Measurements from ENCODE around the gene PSORS1C2.

PSORS1C2 gene

GRCh38 chr6:31154436-31154835 is 15.6 kb upstream of the PSORS1C2 start:
- Histone ChIP-seq H3K27me3 (ENCODE audit: control insufficient read depth, insufficient read depth, low read length) (no peaks in the 10 kb centered on the region), H3K4me3 (ENCODE audit: low read depth, low read length) (no peak overlapping the region), H3K9me3 (ENCODE audit: control insufficient read depth, insufficient read depth, low read depth, low read length) (no peaks in the 10 kb centered on the region), H3K36me3 (ENCODE audit: control insufficient read depth, insufficient read depth, low read length) (peaks cover 48% of the 10 kb centered on the region), H3K9ac (ENCODE audit: low read length) (no peak overlapping the region), H3K4me1 (ENCODE audit: control insufficient read depth, insufficient read depth, low read length) (peaks cover 8% of the 10 kb centered on the region), H3K27ac (ENCODE audit: low read depth, low read length) (no peak overlapping the region)

GRCh38 chr6:31152781-31153180 is 13.9 kb upstream of the PSORS1C2 start:
- no peak overlapping the region for H3K4me3 ChIP-seq (ENCODE audit: low read depth, low read length)
- no peak overlapping the region for H3K27ac ChIP-seq (ENCODE audit: low read depth, low read length)
- peaks cover 8% of the 10 kb centered on the region for H3K4me1 ChIP-seq (ENCODE audit: control insufficient read depth, insufficient read depth, low read length)
- H3K27me3 ChIP-seq (ENCODE audit: control insufficient read depth, insufficient read depth, low read length), result no peaks in the 10 kb centered on the region
- no peaks in the 10 kb centered on the region for H3K9me3 ChIP-seq (ENCODE audit: control insufficient read depth, insufficient read depth, low read depth, low read length)
- peaks cover 60% of the 10 kb centered on the region for H3K36me3 ChIP-seq (ENCODE audit: control insufficient read depth, insufficient read depth, low read length)
- H3K9ac ChIP-seq (ENCODE audit: low read length), result no peak overlapping the region

GRCh38 chr6:31149827-31150447 is 11.1 kb upstream of the PSORS1C2 start:
- no peaks in the 10 kb centered on the region for H3K27me3 ChIP-seq (ENCODE audit: control insufficient read depth, insufficient read depth, low read length)
- H3K36me3 ChIP-seq (ENCODE audit: control insufficient read depth, insufficient read depth, low read length), result peaks cover 68% of the 10 kb centered on the region
- H3K27ac ChIP-seq (ENCODE audit: low read depth, low read length), result no peak overlapping the region
- no peaks in the 10 kb centered on the region for H3K4me1 ChIP-seq (ENCODE audit: control insufficient read depth, insufficient read depth, low read length)
- no peaks in the 10 kb centered on the region for H3K9me3 ChIP-seq (ENCODE audit: control insufficient read depth, insufficient read depth, low read depth, low read length)
- H3K9ac ChIP-seq (ENCODE audit: low read length), result no peak overlapping the region
- H3K4me3 ChIP-seq (ENCODE audit: low read depth, low read length), result no peak overlapping the region

- H3K9me3 ChIP-seq (ENCODE audit: control insufficient read depth, insufficient read depth, low read depth, low read length), result no peaks in the 10 kb centered on the region
- H3K27ac ChIP-seq (ENCODE audit: low read depth, low read length), result no peak overlapping the region
- no peaks in the 10 kb centered on the region for H3K27me3 ChIP-seq (ENCODE audit: control insufficient read depth, insufficient read depth, low read length)
- H3K4me1 ChIP-seq (ENCODE audit: control insufficient read depth, insufficient read depth, low read length), result peaks cover 14% of the 10 kb centered on the region
- H3K9ac ChIP-seq (ENCODE audit: low read length), result no peak overlapping the region
- H3K36me3 ChIP-seq (ENCODE audit: control insufficient read depth, insufficient read depth, low read length), result peaks cover 64% of the 10 kb centered on the region
- H3K4me3 ChIP-seq (ENCODE audit: low read depth, low read length), result no peak overlapping the region
Observed at GRCh38 chr6:31145386-31145785, 6.5 kb upstream of the PSORS1C2 start.

DNA sequence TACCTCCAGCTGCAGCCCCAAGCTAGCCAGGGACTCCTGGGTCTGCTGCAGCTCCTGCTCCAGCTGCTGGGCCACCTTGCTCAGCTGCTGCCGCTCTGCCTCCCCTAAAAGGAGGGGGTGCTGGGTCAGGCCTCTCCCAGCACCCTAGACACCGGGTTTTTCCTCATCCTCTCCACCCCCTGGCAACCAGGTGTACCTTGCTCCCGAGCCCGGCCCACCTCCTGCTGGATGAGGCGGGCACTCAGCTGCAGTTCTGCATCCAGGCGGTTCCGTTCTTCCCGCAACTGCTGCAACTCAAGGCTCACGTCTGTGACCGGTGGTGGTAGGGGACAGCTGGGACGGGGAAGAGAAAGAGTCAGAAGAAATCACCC is 6.1 kb upstream of the PSORS1C2 start:
- peaks cover 59% of the 10 kb centered on the region for H3K36me3 ChIP-seq (ENCODE audit: control insufficient read depth, insufficient read depth, low read length)
- H3K27ac ChIP-seq (ENCODE audit: low read depth, low read length), result no peak overlapping the region
- H3K4me1 ChIP-seq (ENCODE audit: control insufficient read depth, insufficient read depth, low read length), result peaks cover 16% of the 10 kb centered on the region
- H3K9me3 ChIP-seq (ENCODE audit: control insufficient read depth, insufficient read depth, low read depth, low read length), result no peaks in the 10 kb centered on the region
- H3K4me3 ChIP-seq (ENCODE audit: low read depth, low read length), result no peak overlapping the region
- no peak overlapping the region for H3K9ac ChIP-seq (ENCODE audit: low read length)
- H3K27me3 ChIP-seq (ENCODE audit: control insufficient read depth, insufficient read depth, low read length), result no peaks in the 10 kb centered on the region

DNA sequence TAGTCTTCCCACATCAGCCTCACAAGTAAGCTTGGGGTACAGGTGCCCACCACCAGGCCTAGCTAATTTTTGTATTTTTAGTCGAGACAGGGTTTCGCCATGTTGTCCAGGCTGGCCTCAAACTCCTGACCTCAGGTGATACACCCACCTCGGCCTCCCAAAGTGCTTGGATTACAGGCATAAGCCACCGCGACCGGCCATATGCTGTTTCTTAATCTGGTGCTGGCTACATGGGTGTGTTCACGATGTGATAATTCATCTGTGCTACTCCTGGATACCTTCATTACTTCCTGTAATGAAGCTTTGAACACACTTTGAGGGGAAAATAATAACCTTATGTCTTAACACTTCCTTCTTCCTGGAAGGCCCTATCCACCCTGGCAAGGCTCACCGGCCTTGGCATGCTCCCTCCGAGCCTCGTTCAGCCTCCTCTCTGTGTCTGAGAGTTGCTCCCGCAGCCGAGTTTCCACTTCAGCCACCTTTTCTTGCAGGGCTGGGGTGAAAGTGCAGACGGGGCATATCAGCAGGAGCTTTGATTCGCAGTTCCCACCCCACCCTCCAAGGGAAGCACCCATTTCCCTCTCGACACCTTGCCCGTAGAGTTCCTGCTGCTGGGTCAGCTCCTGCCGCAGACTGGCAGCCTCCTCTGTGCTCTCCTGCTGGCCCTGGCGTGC is 5.6 kb upstream of the PSORS1C2 start:
- Histone ChIP-seq H3K4me1 (ENCODE audit: control insufficient read depth, insufficient read depth, low read length) (peaks cover 21% of the 10 kb centered on the region), H3K27ac (ENCODE audit: low read depth, low read length) (no peak overlapping the region), H3K36me3 (ENCODE audit: control insufficient read depth, insufficient read depth, low read length) (peaks cover 54% of the 10 kb centered on the region), H3K4me3 (ENCODE audit: low read depth, low read length) (no peak overlapping the region), H3K27me3 (ENCODE audit: control insufficient read depth, insufficient read depth, low read length) (no peaks in the 10 kb centered on the region), H3K9ac (ENCODE audit: low read length) (no peak overlapping the region), H3K9me3 (ENCODE audit: control insufficient read depth, insufficient read depth, low read depth, low read length) (no peaks in the 10 kb centered on the region)

GRCh38 chr6:31143148-31143547 is 4.3 kb upstream of the PSORS1C2 start:
- no peaks in the 10 kb centered on the region for H3K9me3 ChIP-seq (ENCODE audit: control insufficient read depth, insufficient read depth, low read depth, low read length)
- H3K27ac ChIP-seq (ENCODE audit: low read depth, low read length), result no peak overlapping the region
- peaks cover 46% of the 10 kb centered on the region for H3K36me3 ChIP-seq (ENCODE audit: control insufficient read depth, insufficient read depth, low read length)
- H3K27me3 ChIP-seq (ENCODE audit: control insufficient read depth, insufficient read depth, low read length), result no peaks in the 10 kb centered on the region
- no peak overlapping the region for H3K9ac ChIP-seq (ENCODE audit: low read length)
- H3K4me1 ChIP-seq (ENCODE audit: control insufficient read depth, insufficient read depth, low read length), result peaks cover 33% of the 10 kb centered on the region
- H3K4me3 ChIP-seq (ENCODE audit: low read depth, low read length), result no peak overlapping the region

DNA sequence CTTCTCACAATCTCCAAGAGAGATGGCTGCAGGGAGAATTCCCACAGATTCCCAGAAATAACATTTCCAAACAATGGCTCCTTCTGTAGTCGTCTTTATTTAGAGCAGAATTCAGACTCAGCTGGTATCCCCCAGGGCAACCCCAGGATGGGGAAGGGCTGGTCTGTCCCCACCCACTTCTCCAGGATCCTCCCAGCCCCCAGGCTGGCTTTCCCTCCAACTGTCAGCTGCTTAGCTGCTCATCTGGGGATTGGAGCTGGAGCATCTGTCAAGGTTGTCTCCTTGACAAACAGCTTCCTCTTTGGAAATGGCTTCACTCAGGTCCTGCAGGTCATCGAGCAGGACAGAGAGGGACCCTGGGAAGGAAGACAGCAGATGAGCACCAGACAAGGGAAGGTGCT is 3.5 kb upstream of the PSORS1C2 start:
- H3K27me3 ChIP-seq (ENCODE audit: control insufficient read depth, insufficient read depth, low read length), result no peaks in the 10 kb centered on the region
- no peak overlapping the region for H3K4me3 ChIP-seq (ENCODE audit: low read depth, low read length)
- H3K9me3 ChIP-seq (ENCODE audit: control insufficient read depth, insufficient read depth, low read depth, low read length), result no peaks in the 10 kb centered on the region
- H3K4me1 ChIP-seq (ENCODE audit: control insufficient read depth, insufficient read depth, low read length), result peaks cover 39% of the 10 kb centered on the region
- no peak overlapping the region for H3K9ac ChIP-seq (ENCODE audit: low read length)
- H3K36me3 ChIP-seq (ENCODE audit: control insufficient read depth, insufficient read depth, low read length), result peaks cover 43% of the 10 kb centered on the region
- H3K27ac ChIP-seq (ENCODE audit: low read depth, low read length), result no peak overlapping the region

- no peak overlapping the region for H3K4me3 ChIP-seq (ENCODE audit: low read depth, low read length)
- H3K36me3 ChIP-seq (ENCODE audit: control insufficient read depth, insufficient read depth, low read length), result peaks cover 31% of the 10 kb centered on the region
- H3K27ac ChIP-seq (ENCODE audit: low read depth, low read length), result no peak overlapping the region
- no peaks in the 10 kb centered on the region for H3K9me3 ChIP-seq (ENCODE audit: control insufficient read depth, insufficient read depth, low read depth, low read length)
- H3K9ac ChIP-seq (ENCODE audit: low read length), result no peak overlapping the region
- no peaks in the 10 kb centered on the region for H3K27me3 ChIP-seq (ENCODE audit: control insufficient read depth, insufficient read depth, low read length)
- peaks cover 39% of the 10 kb centered on the region for H3K4me1 ChIP-seq (ENCODE audit: control insufficient read depth, insufficient read depth, low read length)
Observed at GRCh38 chr6:31140643-31141042, 1.8 kb upstream of the PSORS1C2 start.

DNA sequence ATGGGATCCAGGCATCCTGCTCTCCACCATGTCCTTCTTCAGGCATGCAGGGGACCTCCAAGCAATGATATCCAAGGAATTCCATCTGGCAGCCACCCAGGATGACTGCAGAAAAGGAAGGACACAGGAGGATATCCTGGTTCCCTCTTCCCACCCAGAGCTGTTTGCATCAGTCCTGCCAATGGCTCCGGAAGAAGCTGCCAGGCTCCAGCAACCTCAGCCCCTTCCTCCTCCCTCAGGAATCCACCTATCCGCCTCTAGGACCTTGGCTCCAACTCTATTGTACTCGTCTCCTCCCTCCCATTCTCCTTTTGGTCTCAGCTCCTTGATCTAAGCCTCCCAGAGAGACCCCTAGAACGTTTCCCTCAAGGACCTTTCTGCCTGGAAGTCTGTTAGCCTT is 733 bp upstream of the PSORS1C2 start:
- H3K4me1 ChIP-seq (ENCODE audit: control insufficient read depth, insufficient read depth, low read length), result peaks cover 39% of the 10 kb centered on the region
- no peak overlapping the region for H3K27ac ChIP-seq (ENCODE audit: low read depth, low read length)
- no peak overlapping the region for H3K9ac ChIP-seq (ENCODE audit: low read length)
- peaks cover 20% of the 10 kb centered on the region for H3K36me3 ChIP-seq (ENCODE audit: control insufficient read depth, insufficient read depth, low read length)
- H3K9me3 ChIP-seq (ENCODE audit: control insufficient read depth, insufficient read depth, low read depth, low read length), result no peaks in the 10 kb centered on the region
- H3K4me3 ChIP-seq (ENCODE audit: low read depth, low read length), result no peak overlapping the region
- no peaks in the 10 kb centered on the region for H3K27me3 ChIP-seq (ENCODE audit: control insufficient read depth, insufficient read depth, low read length)

DNA sequence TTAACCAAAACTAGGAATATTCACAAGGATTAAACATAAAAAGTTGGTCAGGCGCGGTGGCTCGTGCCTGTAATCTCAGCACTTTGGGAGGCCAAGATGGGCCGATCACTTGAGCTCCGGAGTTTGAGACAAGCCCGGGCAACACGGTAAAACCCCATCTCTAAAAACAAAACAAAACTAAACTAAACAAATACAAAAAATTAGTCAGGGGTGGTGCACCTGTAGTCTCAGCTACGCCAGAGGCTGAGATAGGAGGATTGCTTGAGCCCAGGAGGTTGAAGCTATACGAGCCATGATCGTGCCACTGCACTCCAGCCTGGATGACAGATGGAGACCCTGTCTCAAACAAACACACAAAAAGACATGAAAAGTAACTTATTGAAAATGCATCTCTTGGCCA is 3.2 kb downstream of the PSORS1C2 start:
- H3K9me3 ChIP-seq (ENCODE audit: control insufficient read depth, insufficient read depth, low read depth, low read length), result no peaks in the 10 kb centered on the region
- H3K27ac ChIP-seq (ENCODE audit: low read depth, low read length), result no peak overlapping the region
- peaks cover 32% of the 10 kb centered on the region for H3K4me1 ChIP-seq (ENCODE audit: control insufficient read depth, insufficient read depth, low read length)
- H3K27me3 ChIP-seq (ENCODE audit: control insufficient read depth, insufficient read depth, low read length), result no peaks in the 10 kb centered on the region
- no peak overlapping the region for H3K9ac ChIP-seq (ENCODE audit: low read length)
- no peaks in the 10 kb centered on the region for H3K36me3 ChIP-seq (ENCODE audit: control insufficient read depth, insufficient read depth, low read length)
- no peak overlapping the region for H3K4me3 ChIP-seq (ENCODE audit: low read depth, low read length)
